HepG2 (cell line): Measurements from ENCODE around the gene FGD6. TPM values are rescaled to one million over a fixed set of nuclear protein-coding genes. Genes with fewer than 3 reads are reported as not detected.

Experiments used
- ATRX ChIP-seq: sonication (generic); formaldehyde crosslinking; IDR thresholded peaks from 2 replicates; pipeline ENCODE4 v1.4.0; 2020; ENCODE audit warnings: missing genetic modification reagents, borderline replicate concordance
- JUN ChIP-seq: sonication (generic); formaldehyde crosslinking; IDR thresholded peaks from 2 replicates; pipeline ENCODE4 v1.4.0; 2020; ENCODE audit warnings: mild to moderate bottlenecking, missing genetic modification reagents
- KIAA2018 ChIP-seq: sonication (generic); formaldehyde crosslinking; IDR thresholded peaks from 2 replicates; pipeline ENCODE4 v1.5.0; 2020; ENCODE audit warnings: mild to moderate bottlenecking, missing genetic modification reagents, borderline replicate concordance
- NFE2L1 ChIP-seq: sonication (generic); formaldehyde crosslinking; IDR thresholded peaks from 2 replicates; pipeline ENCODE4 v1.4.0; 2020; ENCODE audit warnings: missing genetic modification reagents, mild to moderate bottlenecking, borderline replicate concordance
- SMYD3 ChIP-seq: sonication (generic); formaldehyde crosslinking; IDR thresholded peaks from 2 replicates; pipeline ENCODE4 v1.8.1; 2023; ENCODE audit warnings: mild to moderate bottlenecking, missing genetic modification reagents
- SP5 ChIP-seq: IDR thresholded peaks from 2 replicates; pipeline ENCODE4 v1.6.1; 2016; ENCODE audit warnings: low read depth, borderline replicate concordance
- TBX3 ChIP-seq: fragments of 450-650 bp; IDR thresholded peaks from 2 replicates; pipeline ENCODE4 v1.6.1; 2017; ENCODE audit warnings: antibody characterized with exemption, mild to moderate bottlenecking, inconsistent platforms, borderline replicate concordance
- TERF1 ChIP-seq: sonication (generic); formaldehyde crosslinking; IDR thresholded peaks from 2 replicates; pipeline ENCODE4 v1.8.0; 2022; ENCODE audit warnings: mild to moderate bottlenecking, missing genetic modification reagents, moderate library complexity
- ZNF639 ChIP-seq: conservative IDR thresholded peaks from 2 replicates; pipeline ENCODE4 v1.6.1; 2018; ENCODE audit warnings: missing genetic modification reagents
- ZNF777 ChIP-seq: sonication (generic); formaldehyde crosslinking; IDR thresholded peaks from 2 replicates; pipeline ENCODE4 v1.4.0; 2020; ENCODE audit warnings: missing genetic modification reagents
- ZSCAN5A ChIP-seq: sonication (generic); formaldehyde crosslinking; IDR thresholded peaks from 2 replicates; pipeline ENCODE4 v1.8.0; 2022; ENCODE audit warnings: mild to moderate bottlenecking, missing genetic modification reagents, borderline replicate concordance
- polyA plus RNA-seq, 8 experiments: library from polyadenylated mRNA; depleted of rRNA in 3 of 8; stranded (reverse) in 7 of 8; unstranded in 1 of 8; fragments of >200 nt; fragmentation: Illumina TruSeq in 4 of 8; extraction: Trizol in 4 of 8; gene quantifications; 2 replicates each; pipeline versions ENCODE4 v1.2.1 to v1.2.3, GENCODE V29; 2011 to 2016; ENCODE audit warnings: low read depth in 4 of 8, missing spikeins in 1 of 8, mixed read lengths in 1 of 8; ENCODE audit not compliant: insufficient read depth in 1 of 8
- total RNA-seq, 5 experiments: library from RNA; depleted of rRNA; stranded (reverse); fragments of >200 nt; fragmentation: Illumina TruSeq; extraction: Trizol; gene quantifications; 2 replicates each; pipeline ENCODE4 v1.2.3, GENCODE V29; 2016; ENCODE audit warnings: low read depth in 1 of 5
- TF ChIP-seq, protein P1 (sequence below): sonication (generic); formaldehyde crosslinking; IDR thresholded peaks from 2 replicates; pipeline ENCODE4 v1.8.1; 2023; ENCODE audit warnings: mild to moderate bottlenecking, missing genetic modification reagents, borderline replicate concordance
- TF ChIP-seq, protein P2 (sequence below): sonication (generic); formaldehyde crosslinking; conservative IDR thresholded peaks from 2 replicates; pipeline ENCODE4 v1.5.0; 2020; ENCODE audit warnings: missing genetic modification reagents
- TF ChIP-seq, protein P3 (sequence below): IDR thresholded peaks from 2 replicates; pipeline ENCODE4 v1.6.1; 2016; ENCODE audit warnings: low read depth

Gene FGD6
- total and polyA plus RNA-seq, 2 of the 13 experiments (the other 11 are each of a cell fraction or from before 2014, with no cell fraction given): 2.2 to 4.3 TPM

GRCh38 chr12:95169368-95169767 is 47.9 kb downstream of the FGD6 start (continued):
- TF ChIP-seq, protein P1, sequence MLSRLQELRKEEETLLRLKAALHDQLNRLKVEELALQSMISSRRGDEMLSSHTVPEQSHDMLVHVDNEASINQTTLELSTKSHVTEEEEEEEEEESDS (CRISPR knock-in tag): no peak
- TF ChIP-seq ZNF777 (CRISPR knock-in tag) (no peak), SP5 (no peak), NFE2L1 (no peak), TBX3 (no peak), SMYD3 (no peak), ZSCAN5A (CRISPR knock-in tag) (no peak), JUN (no peak), KIAA2018 (CRISPR knock-in tag) (no peak), TERF1 (CRISPR knock-in tag) (no peak), ATRX (CRISPR knock-in tag) (no peak), ZNF639 (CRISPR knock-in tag) (no peak)
- TF ChIP-seq, protein P2, sequence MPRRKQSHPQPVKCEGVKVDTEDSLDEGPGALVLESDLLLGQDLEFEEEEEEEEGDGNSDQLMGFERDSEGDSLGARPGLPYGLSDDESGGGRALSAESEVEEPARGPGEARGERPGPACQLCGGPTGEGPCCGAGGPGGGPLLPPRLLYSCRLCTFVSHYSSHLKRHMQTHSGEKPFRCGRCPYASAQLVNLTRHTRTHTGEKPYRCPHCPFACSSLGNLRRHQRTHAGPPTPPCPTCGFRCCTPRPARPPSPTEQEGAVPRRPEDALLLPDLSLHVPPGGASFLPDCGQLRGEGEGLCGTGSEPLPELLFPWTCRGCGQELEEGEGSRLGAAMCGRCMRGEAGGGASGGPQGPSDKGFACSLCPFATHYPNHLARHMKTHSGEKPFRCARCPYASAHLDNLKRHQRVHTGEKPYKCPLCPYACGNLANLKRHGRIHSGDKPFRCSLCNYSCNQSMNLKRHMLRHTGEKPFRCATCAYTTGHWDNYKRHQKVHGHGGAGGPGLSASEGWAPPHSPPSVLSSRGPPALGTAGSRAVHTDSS (CRISPR knock-in tag): no peak
- TF ChIP-seq, protein P3, sequence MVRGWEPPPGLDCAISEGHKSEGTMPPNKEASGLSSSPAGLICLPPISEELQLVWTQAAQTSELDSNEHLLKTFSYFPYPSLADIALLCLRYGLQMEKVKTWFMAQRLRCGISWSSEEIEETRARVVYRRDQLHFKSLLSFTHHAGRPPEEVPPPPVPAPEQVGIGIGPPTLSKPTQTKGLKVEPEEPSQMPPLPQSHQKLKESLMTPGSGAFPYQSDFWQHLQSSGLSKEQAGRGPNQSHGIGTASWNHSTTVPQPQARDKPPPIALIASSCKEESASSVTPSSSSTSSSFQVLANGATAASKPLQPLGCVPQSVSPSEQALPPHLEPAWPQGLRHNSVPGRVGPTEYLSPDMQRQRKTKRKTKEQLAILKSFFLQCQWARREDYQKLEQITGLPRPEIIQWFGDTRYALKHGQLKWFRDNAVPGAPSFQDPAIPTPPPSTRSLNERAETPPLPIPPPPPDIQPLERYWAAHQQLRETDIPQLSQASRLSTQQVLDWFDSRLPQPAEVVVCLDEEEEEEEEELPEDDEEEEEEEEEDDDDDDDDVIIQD (CRISPR knock-in tag): peak; percentile 82; the same call in 1 of the 2 replicates
